GM19452 (cell line): ENCODE measurements around the gene LENG1.
A peak's percentile ranks its signal among the peaks of the same experiment; 100 is the strongest.
"Not testable (repeated sequence)": the region's sequence is repeated elsewhere in the genome, so short reads cannot be mapped to it uniquely, and the experiment has no call there.

Experiments
- ATAC-seq: cut with Tn5 transposase; IDR thresholded peaks from one replicate; pipeline ENCODE4 v1.9.1; 2021; ENCODE audit not compliant: unreplicated experiment

The LENG1 gene

DNA sequence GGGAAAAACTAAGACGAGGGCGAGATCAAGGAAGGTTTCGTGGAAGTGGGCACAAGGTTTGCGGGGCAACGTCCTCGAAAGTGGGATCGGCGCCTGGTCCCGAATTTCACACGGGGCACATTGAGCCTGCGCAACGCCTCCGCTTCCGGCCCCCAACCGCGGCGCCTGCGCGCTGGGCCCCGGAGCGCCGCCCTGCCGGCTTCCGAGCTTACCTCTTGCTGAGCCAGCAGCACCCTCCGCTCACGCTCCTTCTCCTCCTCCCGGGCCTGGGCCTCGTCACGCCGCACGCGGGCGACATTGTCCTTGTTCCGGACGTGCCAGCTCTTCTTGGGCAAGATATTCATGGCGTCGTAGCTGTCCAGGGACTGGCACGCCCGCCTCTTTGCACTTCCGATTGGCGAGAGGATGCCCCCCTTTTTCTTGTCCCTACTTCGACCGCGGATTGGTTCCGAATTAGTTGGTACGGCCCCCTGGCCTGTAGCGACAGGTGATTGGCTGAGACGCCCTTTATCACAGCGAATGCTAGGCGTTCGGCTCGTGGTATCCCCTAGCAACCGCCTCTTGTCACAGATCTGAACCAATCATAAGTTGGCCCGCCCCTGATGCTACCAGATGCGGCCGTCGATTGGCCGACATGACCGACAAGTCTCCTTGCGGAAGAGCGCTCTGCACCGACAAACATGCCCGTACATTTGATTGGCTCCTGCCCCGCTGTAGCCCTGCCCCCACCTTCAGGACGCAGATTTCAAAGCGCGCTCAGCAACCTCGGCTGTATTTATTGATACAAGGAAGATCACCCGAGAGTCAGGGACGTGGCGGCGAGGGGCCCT lies at the start of gene LENG1:
Gene LENG1 (minus strand): TSS at position 370 of the 830 bp plus-strand sequence. CDS start 26 bp downstream, at position 344.
- ATAC-seq: peak; percentile 87

DNA sequence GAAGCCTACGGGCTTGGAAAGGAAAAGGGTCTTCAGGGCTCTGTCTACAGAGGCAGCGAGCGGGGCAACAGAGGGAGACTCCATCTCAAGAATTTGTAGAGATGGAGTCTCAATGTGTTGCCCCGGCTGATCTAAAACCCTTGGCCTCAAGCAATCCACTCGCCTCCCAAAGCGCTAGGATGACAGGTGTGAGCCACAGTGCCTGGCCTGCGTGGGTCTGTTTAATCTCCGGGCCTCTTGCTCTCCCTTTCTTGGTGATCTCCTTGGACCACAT lies 49.2 kb upstream of the LENG1 start:
- no peak for ATAC-seq

DNA sequence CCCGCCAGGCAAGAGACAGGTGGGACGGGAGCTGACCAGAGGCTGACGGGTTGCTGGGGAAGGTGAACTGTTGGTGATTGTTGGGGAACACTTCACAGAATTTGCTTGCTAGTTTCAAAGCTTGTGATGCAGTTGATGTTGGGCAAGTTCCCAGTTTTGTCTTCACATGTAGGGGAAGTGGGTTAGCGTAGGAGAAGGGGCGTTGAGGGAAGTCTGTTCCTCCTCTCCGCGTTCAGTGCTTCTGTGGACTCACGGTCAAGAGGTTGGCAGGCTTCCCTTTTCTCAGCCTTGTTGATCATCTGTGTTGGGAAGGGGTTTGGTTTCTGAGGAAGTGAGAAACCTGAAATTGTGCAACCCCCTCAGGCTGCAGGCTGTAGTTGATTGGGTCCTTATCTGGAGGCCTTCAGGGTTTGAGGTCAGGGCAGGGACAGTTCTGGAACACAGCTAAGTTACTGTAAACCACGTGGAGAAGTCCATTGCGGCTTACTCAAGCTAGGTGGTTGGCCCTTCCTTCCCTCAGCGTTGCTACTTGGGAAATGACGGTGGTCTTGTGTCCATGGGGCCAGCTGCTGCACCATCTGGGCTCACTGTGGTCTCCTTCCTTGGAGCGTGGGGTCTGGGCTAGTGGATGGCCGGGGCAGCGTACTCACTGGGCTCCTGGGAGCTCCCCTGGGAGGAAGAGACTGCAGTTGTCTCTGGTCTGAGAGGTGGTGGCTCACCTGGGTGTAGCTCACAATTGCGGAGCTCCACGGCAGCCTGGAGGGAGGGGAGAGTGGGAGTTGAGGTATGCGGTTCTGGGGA lies 48.7 kb upstream of the LENG1 start:
- peak; percentile 33 for ATAC-seq

DNA sequence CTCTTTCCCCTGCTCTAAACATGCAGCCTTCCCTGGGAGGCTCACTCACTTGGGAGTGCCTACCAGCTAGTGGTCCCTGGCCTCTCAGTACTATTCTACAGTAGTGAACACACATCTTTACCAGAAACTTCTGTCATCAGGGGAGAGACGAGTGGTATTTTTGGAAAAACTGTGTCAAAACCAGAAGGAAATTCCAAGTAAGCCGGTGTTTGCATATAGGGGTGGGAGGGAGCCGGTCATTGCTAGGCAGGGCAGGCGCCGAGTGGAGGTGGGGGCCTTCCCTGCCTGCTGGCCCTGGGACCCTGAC lies 48.1 kb upstream of the LENG1 start:
- ATAC-seq: no peak

GRCh38 chr19:54207193-54207592 lies 47.7 kb upstream of the LENG1 start:
- not testable (repeated sequence) for ATAC-seq

DNA sequence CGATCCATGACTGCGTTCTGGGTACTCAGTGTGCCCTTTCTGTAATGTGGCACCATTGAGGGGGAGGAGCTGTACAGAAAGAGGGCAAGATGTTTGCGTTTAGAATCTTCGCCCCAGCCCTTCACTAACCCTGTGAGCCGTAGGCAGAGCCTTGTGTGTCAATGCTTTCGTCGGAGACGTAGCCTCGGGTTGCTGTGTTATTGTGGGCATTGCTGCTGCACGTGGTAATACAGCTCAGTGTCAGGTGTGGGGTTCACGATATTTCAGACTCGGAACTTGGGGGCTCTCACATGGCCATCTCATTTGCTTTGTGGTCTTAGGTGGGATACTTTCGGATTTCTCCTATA lies 47.3 kb upstream of the LENG1 start:
- ATAC-seq: no peak

DNA sequence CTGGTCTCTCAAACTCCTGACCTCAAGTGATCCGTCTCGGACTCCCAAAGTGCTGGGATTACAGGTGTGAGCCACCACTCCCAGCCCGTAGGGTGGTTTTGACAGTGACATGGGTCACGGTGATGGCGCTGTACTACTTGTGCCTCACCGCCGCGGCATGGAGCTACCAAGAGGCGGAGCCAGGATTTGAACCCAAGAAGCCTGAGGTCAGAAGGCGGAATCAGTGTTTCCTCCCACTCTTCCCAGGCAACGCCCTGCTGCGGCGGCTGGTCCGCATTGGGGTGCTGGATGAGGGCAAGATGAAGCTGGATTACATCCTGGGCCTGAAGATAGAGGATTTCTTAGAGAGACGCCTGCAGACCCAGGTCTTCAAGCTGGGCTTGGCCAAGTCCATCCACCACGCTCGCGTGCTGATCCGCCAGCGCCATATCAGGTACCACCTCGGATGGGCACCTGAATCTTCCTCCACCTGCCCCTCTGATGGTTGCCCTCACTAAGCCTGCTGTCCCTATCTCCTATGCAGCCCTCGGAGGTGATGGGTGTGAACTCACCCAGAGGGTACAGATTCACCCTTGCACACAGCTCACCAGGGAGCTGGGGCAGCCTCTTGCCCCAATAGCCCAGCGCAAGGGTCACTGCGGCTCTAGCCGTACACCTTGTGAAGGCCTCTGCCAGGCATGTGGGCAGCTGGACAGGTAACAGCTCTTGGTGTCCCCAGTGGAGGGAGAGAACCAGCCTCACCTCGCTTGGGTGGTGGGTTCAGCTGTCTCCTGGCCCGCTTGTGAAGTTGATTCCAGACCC lies 46.7 kb upstream of the LENG1 start:
- no peak for ATAC-seq

GRCh38 chr19:54204767-54205468 lies 45.4 kb upstream of the LENG1 start:
- ATAC-seq: no peak

GRCh38 chr19:54203151-54203611 lies 43.7 kb upstream of the LENG1 start:
- no peak for ATAC-seq

DNA sequence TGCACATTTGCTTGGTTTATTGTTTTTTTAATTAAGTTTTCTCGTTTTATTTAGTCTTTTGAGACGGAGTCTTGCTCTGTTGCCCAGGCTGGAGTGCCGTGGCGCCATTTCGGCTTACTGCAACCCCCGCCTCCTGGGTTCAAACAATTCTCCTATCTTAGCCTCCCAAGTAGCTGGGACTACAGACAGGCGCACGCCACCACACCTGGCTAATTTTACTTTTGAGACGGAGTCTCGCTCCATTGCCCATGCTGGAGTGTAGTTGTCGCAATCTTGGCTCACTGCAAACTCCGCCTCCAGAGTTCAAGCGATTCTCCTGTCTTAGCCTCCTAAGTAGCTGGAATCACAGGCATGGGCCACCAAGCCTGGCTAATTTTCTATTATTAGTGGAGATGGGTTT lies 42.5 kb upstream of the LENG1 start:
- ATAC-seq: no peak

DNA sequence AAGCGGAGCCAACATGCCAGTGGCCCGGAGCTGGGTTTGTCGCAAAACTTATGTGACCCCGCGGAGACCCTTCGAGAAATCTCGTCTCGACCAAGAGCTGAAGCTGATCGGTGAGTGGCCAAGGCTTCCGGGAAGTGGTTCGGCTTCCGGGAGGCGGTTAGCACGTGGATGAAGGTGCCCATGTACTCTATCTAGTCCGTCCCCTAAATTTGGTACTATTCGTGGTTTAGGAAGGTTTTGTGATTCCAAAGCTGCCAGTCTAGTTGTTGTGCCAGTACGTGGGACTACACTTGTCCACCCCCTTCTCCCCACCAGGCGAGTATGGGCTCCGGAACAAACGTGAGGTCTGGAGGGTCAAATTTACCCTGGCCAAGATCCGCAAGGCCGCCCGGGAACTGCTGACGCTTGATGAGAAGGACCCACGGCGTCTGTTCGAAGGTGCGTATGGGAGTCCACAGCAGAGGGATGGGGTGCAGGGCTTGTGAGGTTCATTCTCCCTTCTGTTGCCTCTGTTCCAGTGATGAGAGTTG lies 41.7 kb upstream of the LENG1 start:
- no peak for ATAC-seq

DNA sequence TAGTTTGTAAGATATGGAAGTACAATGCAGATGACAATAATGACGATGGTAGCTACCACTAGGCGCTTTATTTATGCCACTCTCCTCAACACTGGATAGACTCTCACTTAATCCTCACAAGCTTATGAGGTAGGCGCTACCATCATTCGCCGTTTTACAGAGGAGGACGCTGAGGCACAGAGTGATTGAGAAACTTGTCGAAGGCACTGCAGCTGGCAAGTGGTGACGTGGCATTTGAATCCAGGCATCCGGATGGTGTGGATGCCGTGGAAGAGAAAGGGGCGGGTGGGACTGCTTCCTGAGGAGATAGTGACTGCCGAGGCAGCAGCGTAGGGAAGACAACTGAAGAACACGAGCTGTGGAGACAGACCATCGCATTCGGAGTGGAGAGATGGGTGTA lies 39.9 kb upstream of the LENG1 start:
- ATAC-seq: no peak

DNA sequence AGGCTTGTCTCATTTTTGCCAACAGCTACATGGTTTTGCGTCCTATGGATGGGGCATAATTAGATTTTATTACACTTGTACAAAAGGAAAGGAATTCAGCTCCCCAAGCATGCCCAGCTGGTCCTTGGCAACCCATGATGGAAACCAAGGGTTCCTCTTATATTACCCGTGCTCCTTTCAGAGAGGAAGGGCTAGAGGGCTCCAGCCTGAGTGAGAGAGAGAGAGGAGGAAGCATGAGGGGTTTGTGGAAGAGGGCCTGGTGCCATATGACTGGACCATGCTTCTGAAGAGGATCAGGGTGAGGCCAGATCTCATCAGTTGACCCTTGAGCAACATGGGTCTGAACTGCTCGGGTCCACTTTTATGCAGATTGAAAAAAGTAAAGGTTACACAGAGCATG lies 37.6 kb upstream of the LENG1 start:
- no peak for ATAC-seq

DNA sequence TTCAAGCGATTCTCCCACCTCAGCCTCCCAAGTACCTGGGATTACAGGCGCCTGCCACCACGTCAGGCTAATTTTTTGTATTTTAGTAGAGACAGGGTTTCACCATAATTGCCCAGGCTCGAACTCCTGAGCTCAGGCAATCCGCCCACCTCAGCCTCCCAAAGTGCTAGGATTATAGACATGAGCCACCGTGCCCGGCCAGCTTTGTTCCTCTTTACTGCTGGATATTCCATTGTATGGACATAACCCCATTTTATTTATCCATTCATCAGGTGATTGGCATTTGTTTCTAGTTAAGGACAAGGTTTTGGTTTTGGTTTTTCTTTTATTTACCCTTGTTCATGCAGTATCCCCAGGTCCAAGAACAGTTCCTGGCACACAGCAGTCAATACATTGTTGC lies 37.0 kb upstream of the LENG1 start:
- ATAC-seq: no peak

- ATAC-seq: not testable (repeated sequence)
Observed at GRCh38 chr19:54194463-54194862, 34.9 kb upstream of the LENG1 start.

- no peak for ATAC-seq
Observed at GRCh38 chr19:54193011-54193410, 33.5 kb upstream of the LENG1 start.

- no peak for ATAC-seq
Observed at GRCh38 chr19:54191811-54192453, 32.4 kb upstream of the LENG1 start.

GRCh38 chr19:54191011-54191810 lies 31.7 kb upstream of the LENG1 start, which contains the start of gene TSEN34:
TSS of gene TSEN34 (plus strand) at chr19:54191308. CDS start at chr19:54191365, 57 bp downstream.
- ATAC-seq: peak; percentile 30

GRCh38 chr19:54190503-54191010 lies 31.0 kb upstream of the LENG1 start:
- ATAC-seq: peak; percentile 43
